ENCODE results near the gene MAPRE2.
"Not testable (repeated sequence)": the region's sequence is repeated elsewhere in the genome, so short reads cannot be mapped to it uniquely, and the experiment has no call there.

Gene MAPRE2

GRCh38 chr18:35127201-35127600 is 86.0 kb downstream of the MAPRE2 start:
- DNase-seq = no peak

- no peak for DNase-seq
These were observed 87.5 kb downstream of the MAPRE2 start for GRCh38 chr18:35128675-35129074.

DNA sequence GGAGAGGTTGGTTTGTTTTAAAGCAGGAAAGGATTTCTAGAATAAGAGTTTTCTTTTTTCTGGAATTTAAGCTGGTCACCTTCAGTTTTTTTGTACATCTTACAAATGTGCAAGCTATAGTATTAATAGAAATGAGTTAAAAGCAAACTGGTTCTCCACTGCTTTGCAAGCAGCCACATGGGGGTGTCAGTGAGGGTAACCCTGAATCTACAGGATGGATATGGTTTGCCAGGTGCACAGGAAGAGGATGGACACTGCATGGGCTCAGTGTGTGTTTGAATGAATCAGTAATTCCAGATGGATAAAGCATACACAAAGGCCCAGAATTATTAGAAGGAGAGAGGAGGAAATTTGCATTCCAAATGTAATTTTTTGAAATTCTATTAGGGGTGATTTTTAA is 89.0 kb downstream of the MAPRE2 start:
- no peak for DNase-seq

DNA sequence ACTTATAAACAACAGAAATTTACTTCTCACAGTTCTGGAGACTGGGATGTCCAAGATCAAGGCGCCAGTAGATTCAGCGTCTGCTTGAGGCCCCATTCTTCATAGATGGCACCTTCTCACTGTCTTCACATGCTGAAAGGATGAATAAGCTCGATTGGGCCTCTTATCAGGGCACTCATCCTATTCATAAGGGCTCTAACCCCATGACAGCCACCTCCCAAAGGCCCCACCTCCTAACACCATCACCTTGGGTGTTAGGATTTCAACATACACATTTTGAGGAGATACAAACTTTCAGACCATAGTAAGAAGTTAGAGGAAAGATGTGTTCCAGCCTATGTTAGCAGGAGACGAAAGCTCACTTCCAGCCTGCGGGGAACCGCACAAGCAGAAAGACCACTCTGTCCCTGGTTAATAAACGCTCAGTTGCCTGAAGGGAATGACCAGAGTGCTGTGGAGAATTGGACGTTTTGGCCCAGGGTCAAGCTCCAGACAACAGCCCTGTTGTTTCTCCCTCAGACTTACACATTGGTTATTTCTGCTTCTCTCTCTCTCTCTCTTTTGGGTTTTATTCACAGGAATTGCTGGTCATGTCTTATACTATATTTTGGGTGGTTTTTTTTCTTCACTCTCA is 90.3 kb downstream of the MAPRE2 start:
- no peak for DNase-seq

DNA sequence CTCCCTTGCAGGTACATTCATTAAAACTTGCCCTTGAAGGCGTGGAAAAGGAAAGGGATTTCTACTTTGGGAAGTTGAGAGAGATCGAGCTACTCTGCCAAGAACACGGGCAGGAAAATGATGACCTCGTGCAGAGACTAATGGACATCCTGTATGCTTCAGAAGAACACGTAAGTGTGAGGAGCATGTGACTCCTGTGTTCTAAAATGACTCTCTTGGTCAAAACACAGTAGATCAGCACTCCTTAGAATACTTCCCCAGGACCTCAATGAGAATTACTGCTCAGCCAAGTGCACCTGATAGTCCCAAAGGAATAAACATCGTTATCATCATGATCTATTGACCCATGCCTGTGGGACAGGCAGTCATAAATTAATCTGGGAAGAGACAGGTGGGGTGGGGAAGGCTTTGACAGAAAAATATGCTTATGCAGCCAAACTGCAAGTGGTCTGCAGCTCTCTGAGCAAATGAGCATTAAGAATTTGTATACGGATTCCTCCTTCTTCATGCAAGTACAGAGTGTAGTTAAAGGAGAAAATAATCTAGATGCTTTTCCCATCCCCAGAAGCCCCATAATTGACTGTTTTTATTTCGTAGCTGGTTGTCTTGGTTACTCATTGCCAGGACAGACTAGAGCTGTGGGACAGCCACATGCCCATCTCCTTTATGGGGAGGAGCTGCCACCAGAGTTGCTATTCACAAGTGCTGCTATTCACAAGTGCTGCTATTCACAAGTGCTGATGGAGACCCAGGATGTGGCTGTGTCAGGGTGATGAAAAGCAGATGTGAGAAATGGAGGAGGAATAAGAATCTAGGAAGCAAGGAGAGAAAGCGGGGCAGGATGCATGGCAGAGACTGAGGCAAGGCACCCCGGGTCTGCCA is 91.0 kb downstream of the MAPRE2 start:
- no peak for DNase-seq

- no peak for DNase-seq
These were observed 93.0 kb downstream of the MAPRE2 start for GRCh38 chr18:35134190-35134730.

GRCh38 chr18:35134791-35135531 is 93.7 kb downstream of the MAPRE2 start:
- DNase-seq = no peak

- DNase-seq = no peak
These were observed 95.0 kb downstream of the MAPRE2 start for GRCh38 chr18:35136248-35136647.

DNA sequence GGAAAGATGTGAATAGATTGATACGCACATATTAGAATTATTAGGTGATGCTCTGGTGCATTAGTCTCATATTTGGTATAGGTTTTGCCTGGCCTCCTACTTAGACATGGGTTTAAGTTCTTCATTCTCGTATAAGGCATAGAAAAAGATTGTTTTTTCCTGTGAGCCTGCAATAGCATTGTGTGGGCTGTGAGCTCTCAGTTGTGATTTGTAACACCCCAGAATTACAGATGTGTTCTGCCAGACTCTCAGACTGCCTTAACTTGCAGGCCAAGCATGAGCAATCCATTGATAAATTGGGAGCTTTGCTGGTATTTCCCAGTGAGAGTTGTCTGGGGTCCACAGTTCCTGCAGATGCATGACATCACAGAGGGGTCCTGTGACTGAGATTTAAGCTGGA is 95.7 kb downstream of the MAPRE2 start:
- DNase-seq = no peak

DNA sequence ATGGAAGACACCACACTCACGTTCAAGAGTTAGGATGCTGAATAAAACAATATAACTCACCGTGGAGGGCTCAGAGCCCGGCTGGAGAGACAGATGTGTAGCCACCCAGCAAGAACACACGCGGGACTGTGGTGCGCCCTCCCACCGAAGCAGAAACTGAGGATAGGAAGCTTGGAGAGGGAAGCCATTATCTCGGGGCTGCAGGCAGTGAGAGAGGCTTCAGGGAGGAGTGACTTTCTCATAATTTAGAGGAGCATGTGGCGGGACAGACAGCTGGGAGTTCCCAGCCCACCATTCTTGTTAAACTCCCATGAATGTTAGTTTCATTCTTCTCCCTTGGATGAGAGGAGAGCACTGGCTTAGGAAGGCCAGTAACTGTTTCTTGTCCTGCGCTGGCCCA is 96.4 kb downstream of the MAPRE2 start:
- DNase-seq = no peak

DNA sequence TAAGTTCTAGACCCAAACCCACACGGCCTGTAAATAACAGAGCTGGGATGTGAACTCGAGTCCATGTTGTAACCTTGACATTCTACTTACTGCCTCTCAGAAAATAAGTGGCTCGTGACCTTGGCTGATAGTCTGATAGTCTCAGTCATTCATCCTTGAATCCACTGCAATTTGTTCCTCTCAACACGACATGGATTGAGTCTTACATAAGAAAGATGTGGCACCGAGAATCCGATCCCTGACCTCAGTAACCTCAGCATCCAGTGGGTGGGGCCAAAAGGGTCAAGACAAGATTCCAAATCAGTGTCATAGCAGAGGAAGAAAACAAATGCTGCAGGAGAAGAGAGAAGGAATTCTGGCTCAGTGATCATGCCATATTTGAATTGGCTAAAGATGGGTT is 97.6 kb downstream of the MAPRE2 start:
- no peak for DNase-seq

DNA sequence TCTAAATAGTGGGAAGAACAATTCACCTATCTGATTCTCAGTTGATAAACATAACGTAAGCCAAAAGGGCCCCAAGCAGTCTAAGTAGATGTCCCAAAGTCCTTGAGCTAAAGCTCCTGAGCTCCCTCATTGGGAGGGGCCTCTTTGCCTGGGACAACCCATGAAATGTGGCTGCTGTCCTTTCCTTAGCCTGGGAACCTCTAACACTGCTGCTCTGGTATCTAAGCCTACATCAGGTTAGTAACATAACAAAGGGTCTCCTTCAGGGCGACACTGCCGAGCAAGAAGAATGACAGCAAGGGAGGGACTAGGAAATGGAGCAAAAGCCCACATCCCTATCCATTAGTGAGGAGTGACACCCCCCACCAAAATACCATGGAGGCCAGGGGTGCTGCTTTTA is 98.3 kb downstream of the MAPRE2 start:
- no peak for DNase-seq

DNA sequence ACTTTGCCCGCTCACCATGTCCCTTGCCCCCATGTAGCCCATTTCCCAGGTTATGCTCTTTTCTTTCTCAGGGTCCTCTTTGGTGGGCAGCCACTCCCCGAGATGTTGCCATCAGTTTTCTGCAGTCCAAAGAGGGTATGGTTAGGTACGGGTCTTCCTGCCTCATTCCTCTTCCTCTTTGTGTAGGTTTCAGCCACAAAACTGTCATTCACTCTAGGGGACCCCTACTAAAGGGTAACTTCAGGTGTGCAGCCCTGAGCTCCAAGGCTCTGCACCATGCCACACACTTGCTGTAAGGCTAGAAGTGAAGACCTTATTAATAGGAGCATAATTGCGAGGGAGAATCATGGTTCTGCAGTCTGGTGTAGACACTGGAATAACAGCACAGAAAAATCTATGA is 99.9 kb downstream of the MAPRE2 start:
- DNase-seq = no peak

GRCh38 chr18:35141567-35142274 is 100.5 kb downstream of the MAPRE2 start:
- no peak for DNase-seq

GRCh38 chr18:35142275-35142615 is 101.0 kb downstream of the MAPRE2 start:
- no peak for DNase-seq

- DNase-seq = peak in 3 of 5 experiments; percentile 2 to 19 (median 9)
These were observed 102.7 kb downstream of the MAPRE2 start for GRCh38 chr18:35143622-35144596.

- no peak for DNase-seq
These were observed 103.5 kb downstream of the MAPRE2 start for GRCh38 chr18:35144698-35145097.

- not testable (repeated sequence) for DNase-seq
These were observed 109.0 kb downstream of the MAPRE2 start for GRCh38 chr18:35150195-35150594.

- peak in 1 of 5 experiments; percentile 55 for DNase-seq
These were observed 112.5 kb downstream of the MAPRE2 start for GRCh38 chr18:35153609-35154272.

DNA sequence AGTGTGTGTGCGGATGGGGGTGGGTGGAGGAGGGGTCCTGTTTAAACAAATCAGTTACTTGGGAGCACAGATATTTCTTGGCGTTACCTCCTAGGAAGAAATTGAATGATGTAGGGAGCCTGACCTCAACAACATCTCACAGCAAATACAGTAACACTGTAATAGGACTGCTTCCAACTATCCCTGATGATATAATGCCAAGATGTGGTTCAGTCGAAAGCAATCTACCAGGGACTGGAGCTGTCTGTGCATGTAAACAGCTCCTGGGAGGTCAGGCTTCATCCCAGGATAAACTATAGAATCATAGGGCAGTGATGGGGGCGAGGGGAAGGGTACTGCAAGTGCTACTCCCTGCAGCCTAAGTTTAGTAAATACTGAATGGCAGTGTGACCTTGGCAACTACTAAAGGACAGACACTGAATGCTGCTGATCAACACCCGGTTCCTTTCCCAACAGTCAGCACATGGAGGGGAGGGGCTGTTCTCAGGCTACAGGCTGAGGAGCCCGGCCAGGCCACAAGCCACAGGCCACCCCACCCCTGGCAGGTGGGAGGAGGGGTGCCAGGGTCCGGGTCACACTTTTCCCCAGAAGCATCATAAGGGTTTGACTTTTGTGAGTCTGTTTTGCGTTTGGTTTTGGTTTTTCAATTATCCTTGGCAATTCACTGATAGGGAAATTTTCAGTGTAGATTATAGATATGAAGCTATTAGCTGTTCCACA is 114.3 kb downstream of the MAPRE2 start:
- DNase-seq = no peak

Measured in T-helper 2 cell (primary cell).